ENCODE results near the gene CEP112. TPM values are rescaled to one million over a fixed set of nuclear protein-coding genes. Genes with fewer than 3 reads are reported as not detected.
A peak's percentile ranks its signal among the peaks of the same experiment; 100 is the strongest.

CEP112 gene
- total RNA-seq, 6 donors from 2014 or later, result 14.3 to 70.2 (median 31.0) TPM

DNA sequence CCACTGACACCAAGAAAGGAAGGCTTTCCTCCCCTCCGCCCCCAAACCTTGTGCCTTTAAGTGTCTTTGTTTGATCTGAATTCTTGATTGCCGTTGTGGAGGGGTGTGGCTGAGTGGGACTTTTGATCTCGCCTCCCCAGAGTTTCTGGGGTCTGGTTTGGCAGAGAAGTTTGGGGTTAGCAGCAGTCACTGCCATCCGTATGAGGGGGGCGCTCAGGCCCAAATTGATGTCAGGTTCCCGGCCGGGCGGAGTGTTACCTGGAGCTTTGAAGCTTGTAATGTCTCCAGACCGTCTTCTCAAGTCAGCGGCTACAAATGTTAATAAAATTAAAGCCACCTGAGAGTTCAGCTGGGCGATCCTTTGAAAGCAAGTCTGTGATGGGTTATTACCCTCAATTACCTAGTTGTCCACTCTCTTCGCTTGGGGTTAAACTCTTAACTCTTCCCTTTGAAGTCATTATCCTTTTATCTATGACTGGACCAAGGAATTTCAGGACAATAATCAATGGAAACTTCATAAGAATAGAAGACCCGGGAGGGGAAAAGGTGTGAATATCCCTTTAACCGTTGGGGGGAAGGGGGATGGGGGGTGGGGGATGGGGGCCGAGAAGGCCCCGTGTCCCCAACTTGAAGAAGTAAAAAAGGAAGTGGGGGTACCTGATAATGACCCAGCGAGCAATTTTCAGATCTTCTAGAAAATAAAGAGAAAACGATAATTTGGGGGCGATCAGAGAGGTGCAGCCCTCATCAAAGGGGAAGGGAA, 598.7 kb downstream of the CEP112 start:
- H3K27me3 ChIP-seq, result no peaks in the 10 kb centered on the region
- WGBS, 2 donors, result 73 to 74% methylated on average over 19 of the region's 19 CpGs
- no peak for TF ChIP-seq EP300 (IDR thresholded peaks at IDR 0.05)
- TF ChIP-seq POLR2A (IDR thresholded peaks at IDR 0.05), result no peak
- TF ChIP-seq, protein P1, sequence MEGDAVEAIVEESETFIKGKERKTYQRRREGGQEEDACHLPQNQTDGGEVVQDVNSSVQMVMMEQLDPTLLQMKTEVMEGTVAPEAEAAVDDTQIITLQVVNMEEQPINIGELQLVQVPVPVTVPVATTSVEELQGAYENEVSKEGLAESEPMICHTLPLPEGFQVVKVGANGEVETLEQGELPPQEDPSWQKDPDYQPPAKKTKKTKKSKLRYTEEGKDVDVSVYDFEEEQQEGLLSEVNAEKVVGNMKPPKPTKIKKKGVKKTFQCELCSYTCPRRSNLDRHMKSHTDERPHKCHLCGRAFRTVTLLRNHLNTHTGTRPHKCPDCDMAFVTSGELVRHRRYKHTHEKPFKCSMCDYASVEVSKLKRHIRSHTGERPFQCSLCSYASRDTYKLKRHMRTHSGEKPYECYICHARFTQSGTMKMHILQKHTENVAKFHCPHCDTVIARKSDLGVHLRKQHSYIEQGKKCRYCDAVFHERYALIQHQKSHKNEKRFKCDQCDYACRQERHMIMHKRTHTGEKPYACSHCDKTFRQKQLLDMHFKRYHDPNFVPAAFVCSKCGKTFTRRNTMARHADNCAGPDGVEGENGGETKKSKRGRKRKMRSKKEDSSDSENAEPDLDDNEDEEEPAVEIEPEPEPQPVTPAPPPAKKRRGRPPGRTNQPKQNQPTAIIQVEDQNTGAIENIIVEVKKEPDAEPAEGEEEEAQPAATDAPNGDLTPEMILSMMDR (IDR thresholded peaks at IDR 0.05), result no peak
- TF ChIP-seq POLR2AphosphoS5 (IDR thresholded peaks at IDR 0.05), result no peak
- H3K4me1 ChIP-seq, result peaks cover 7 to 21% (median 13%) of the 10 kb centered on the region in 4 donors
- no peaks in the 10 kb centered on the region for H3K36me3 ChIP-seq
- DNase-seq (no peak), ATAC-seq (ENCODE audit: low FRiP score in 2 of 2) (no peak)
- no peak overlapping the region for H3K4me3 ChIP-seq
- H3K27ac ChIP-seq, result no peak overlapping the region
- no peaks in the 10 kb centered on the region for H3K9me3 ChIP-seq

GRCh38 chr17:65592125-65592965, 599.6 kb downstream of the CEP112 start:
- Histone ChIP-seq H3K9me3 (no peaks in the 10 kb centered on the region), H3K27ac (no peak overlapping the region), H3K27me3 (no peaks in the 10 kb centered on the region), H3K4me1 (peaks cover 13 to 29% (median 21%) of the 10 kb centered on the region in 4 donors), H3K4me3 (no peak overlapping the region), H3K36me3 (no peaks in the 10 kb centered on the region)
- 85 to 86% methylated on average over 7 of the region's 7 CpGs for WGBS, 2 donors
- DNase-seq (no peak), ATAC-seq (ENCODE audit: low FRiP score in 2 of 2) (no peak)
- TF ChIP-seq, protein P1 (IDR thresholded peaks at IDR 0.05), result no peak
- TF ChIP-seq POLR2A (IDR thresholded peaks at IDR 0.05) (no peak), EP300 (IDR thresholded peaks at IDR 0.05) (no peak), POLR2AphosphoS5 (IDR thresholded peaks at IDR 0.05) (no peak)

DNA sequence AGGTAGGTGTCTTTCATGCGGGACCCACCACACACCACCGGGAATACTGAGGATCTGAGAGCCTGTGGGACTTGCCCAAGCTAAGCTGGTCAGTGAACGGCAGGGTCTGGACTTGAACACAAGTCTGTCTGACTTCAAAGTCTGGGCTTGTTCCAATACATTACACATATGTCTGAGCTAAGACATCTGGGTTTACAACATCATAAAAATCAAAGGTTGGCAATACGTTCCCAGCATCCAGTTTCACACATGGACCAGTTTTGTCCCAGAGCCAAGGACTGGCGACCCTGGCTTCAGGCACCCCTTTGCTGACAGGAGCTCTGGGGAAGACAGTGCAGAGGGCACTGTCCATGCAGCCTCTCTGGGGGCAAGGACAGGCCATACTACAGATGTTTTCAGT, 602.6 kb downstream of the CEP112 start:
- H3K9me3 ChIP-seq, result no peaks in the 10 kb centered on the region
- H3K27me3 ChIP-seq, result no peaks in the 10 kb centered on the region
- no peaks in the 10 kb centered on the region for H3K36me3 ChIP-seq
- no peak for TF ChIP-seq POLR2AphosphoS5 (IDR thresholded peaks at IDR 0.05)
- TF ChIP-seq POLR2A (IDR thresholded peaks at IDR 0.05), result no peak
- TF ChIP-seq, protein P1 (IDR thresholded peaks at IDR 0.05), result no peak
- no peak for TF ChIP-seq EP300 (IDR thresholded peaks at IDR 0.05)
- ATAC-seq (ENCODE audit: low FRiP score in 2 of 2) (peak in 1 of 2 donors; percentile 63), DNase-seq (no peak)
- peaks cover 9 to 23% (median 18%) of the 10 kb centered on the region in 4 donors for H3K4me1 ChIP-seq
- 75 to 90% methylated on average over 5 of the region's 5 CpGs for WGBS, 2 donors
- no peak overlapping the region for H3K27ac ChIP-seq
- no peak overlapping the region for H3K4me3 ChIP-seq

GRCh38 chr17:65588181-65588808, 603.6 kb downstream of the CEP112 start:
- DNase-seq (peak; percentile 64 to 88), ATAC-seq (ENCODE audit: low FRiP score in 2 of 2) (peak; percentile 72 to 74)
- Histone ChIP-seq H3K36me3 (no peaks in the 10 kb centered on the region), H3K4me1 (peaks cover 9 to 23% (median 15%) of the 10 kb centered on the region in 4 donors), H3K9me3 (no peaks in the 10 kb centered on the region), H3K27ac (peak overlapping the region in 1 of 4 donors; percentile 5), H3K27me3 (no peaks in the 10 kb centered on the region), H3K4me3 (no peak overlapping the region)
- 52 to 65% methylated on average over 9 of the region's 9 CpGs for WGBS, 2 donors
- TF ChIP-seq, protein P1 (IDR thresholded peaks at IDR 0.05), result peak in 3 of 6 experiments; percentile 24 to 60 (median 45)
- TF ChIP-seq POLR2A (IDR thresholded peaks at IDR 0.05), result no peak
